HG03439 (cell line): ENCODE data around the gene ATXN3.
"Not testable (repeated sequence)": the region's sequence is repeated elsewhere in the genome, so short reads cannot be mapped to it uniquely, and the experiment has no call there.

Experiments
- ATAC-seq: cut with Tn5 transposase; IDR thresholded peaks from one replicate; pipeline ENCODE4 v1.9.1; 2021; ENCODE audit warnings: mild to moderate bottlenecking, moderate library complexity; ENCODE audit not compliant: unreplicated experiment

The ATXN3 gene

DNA sequence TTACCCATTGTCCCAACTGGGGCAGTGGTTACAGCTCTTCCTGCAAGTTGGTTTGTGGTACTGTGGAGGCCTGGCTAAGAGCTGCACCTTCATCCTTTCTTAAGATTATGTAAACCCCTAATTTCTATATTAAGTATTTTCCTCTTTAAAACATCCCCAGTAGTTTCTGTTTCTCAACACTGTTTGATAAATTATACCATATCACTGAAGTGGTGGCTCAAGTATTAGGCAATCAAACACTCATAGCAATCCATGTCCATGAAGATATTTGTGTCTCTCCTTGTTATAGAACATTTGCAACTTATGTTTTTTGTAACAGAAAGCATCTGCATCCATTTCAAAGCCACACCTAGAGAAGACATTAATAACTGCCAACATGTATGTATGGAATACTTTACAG, 31.8 kb downstream of the ATXN3 start:
- ATAC-seq, result no peak

DNA sequence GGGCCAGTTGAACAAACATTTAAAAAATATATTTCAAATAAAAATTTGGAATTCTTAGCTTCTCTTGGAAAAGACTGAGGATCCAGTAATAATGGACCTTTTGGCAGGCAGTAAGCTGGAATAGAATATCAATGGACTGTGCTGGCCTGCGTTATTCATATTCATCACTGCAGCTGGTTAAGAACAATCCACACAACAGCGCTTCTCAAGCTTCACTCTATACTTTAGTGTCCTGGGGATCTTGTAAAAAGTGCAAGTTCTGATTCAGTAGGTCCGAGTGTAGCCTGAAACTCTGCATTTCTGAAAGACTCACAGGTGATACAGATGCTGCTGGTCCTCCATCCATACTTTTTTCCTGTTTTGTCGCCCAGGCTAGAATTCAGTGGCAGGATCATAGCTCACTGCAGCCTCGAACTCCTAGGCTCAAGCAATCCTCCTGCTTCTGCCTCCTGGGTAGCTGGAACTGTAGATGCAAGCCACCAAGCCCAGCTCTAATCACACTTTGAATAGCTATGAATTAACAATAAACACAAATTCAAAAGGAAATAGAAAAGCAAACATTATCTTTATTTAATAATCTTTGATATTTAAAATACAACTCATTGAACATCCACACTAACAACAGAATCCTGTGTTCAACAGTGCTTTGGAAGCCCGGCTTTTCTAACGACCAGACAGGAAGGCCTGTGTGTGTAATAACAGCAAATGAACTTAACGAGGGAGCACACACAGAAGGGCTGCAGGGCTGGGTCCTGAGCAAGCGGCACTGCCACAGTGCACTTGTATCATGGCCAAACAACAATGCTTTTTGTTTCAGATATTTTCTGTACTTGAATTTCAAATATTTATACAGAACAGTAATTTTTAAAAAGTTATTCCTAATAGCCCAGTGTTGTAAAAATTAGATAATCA, 48.1 kb downstream of the ATXN3 start:
- ATAC-seq, result no peak

DNA sequence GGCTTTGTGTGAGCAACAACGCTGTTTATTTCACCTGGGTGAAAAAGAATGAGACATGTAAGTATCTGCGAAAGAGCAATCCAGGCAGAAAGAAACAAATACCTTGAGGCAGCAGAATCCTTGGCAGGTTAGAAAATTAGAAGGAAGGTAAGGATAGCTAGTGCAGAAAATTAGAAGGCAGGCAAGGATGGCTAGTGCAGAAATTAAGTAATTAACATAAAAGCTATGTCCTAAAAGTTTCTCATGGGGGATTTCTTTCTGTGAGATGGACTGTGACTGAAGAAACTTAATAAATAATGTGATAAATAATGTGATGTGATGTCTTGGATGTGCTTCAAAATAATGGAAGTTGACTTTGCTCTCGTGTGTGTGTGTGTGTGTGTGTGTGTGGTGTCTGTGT, 56.6 kb downstream of the ATXN3 start:
- no peak for ATAC-seq

DNA sequence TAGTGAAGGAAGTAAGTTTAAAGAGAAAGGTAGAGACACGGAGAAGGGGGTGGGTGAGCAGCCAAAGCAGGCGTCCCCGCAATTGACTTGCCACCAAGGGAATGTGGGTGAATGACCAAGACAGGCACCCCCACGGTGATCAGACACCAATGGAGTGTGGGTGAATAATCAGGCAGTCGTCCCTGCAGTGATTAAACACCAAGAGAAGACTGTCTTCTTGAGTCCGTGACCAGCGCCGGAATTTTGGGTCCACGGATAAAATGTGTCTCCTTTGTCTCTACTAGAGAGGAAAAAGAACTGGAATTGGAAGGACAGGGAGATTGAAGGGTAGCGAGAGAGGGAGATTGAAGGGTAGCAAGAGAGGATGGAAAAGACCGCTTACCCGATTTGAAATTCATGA, 57.2 kb downstream of the ATXN3 start:
- ATAC-seq, result not testable (repeated sequence)

DNA sequence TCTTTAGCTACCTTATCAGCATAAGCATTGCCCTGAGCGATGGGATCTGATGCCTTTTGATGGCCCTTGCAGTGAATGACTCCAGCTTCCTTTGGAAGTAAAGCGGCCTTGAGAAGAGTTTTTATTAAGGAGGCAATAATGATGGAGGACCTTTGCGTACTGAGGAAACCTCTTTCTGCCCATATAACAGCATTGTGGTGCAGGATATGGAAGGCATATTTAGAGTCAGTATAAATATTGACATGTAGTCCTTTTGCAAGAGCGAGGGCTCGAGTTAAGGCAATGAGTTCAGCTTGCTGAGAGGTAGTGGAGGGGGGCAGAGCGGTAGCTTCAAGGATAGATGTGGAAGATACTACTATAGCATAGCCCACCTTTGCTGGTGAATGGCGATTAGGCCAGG, 60.5 kb downstream of the ATXN3 start:
- not testable (repeated sequence) for ATAC-seq

DNA sequence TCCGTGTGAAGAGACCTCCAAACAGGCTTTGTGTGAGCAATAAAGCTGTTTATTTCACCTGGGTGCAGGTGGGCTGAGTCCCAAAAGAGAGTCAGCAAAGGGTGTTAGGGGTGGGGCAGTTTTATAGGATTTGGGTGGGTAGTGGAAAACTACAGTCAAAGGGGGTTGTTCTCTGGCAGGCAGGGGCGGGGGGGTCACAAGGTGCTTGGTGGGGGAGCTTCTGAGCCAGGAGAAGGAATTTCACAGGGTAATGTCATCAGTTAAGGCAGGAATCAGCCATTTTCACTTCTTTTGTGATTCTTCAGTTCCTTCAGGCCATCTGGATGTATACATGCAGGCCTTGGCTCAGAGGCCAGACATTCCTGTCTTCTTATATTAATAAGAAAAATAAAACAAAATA, 64.6 kb downstream of the ATXN3 start:
- ATAC-seq, result not testable (repeated sequence)

DNA sequence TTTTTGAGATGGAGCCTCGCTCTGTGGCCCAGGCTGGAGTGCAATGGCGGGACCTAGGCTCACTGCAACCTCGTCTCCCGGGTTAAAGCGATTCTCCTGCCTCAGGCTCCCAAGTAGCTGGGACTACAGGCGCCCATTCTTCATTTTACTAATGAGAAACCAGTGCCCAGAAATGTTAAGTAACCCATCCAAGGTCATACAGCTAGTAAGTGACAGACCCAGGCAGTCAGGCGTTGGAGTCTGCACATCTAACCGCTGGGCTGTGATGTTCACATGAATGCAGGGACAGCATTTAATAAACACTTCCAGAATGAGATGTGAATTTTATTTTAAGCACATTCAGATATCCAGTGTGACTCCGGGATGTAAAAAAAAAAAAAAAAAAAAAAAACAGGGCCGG, 65.2 kb downstream of the ATXN3 start:
- ATAC-seq, result no peak

DNA sequence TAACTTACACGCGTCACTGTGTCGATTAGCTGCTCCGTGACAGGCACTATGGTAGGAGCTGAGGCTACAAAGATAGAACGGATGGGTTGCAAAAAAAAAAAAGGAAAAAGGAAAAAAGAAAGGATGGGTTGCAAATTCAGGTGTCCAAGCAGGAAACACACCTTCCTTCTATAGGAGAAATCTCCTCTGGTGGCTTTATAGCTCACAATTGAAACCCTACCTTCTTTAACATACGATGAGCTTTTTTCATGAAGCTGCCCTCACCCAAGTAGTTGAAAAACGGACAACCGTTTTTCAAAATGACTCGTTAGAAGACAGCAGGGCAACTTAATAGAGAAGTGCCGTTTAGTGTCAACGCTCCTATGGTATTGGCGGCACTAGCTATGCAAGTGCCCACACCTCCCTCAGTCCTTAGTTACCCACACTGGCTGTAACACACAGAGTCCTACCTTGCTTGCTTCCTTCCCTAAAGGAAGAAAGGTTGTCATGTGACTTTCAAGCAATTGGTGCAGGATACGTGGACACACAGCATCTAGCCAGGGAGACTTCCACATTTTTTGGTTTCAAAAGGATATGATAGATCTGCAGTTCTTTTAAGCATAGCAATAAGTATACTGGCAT, 65.8 kb downstream of the ATXN3 start:
- no peak for ATAC-seq

DNA sequence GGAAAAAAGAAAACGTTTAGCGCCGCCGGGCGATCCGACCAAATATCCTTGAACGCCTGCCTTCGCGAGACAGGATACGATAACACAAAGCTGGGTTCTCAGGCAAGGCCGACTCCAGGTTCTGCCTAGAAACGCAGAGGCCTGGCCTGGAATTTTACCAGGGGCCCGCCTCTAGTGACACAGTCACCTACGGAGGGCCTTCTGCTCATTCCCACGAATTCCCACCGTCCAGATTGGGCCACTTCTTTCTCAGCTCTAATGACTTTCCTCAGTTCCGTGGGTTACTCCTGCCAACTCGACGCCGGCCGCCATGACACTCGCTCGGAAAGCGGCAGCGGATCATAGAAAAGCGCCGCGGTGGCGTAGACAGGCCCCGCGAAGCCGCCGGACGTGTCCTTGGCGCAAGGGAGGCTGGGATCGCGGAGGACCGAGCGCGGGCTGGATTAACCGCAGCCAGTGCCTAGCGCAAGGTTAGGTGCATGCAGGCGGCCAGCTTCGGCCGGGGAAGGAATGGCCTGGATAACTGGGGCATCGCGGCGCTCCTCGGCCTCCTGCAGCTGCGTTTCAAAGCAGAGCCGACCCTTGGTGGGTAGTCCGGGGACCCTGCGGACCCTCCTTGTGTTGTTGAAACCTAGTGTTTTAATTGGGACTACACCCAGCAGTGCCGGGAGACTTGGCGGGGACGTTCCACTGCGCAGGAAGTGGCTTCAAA, 66.5 kb downstream of the ATXN3 start, which contains the start of gene TRIP11:
Gene TRIP11 (minus strand): TSS at position 341 of the 712 bp plus-strand sequence. CDS start 374 bp downstream, outside the sequence.
- ATAC-seq, result peak; percentile 97

DNA sequence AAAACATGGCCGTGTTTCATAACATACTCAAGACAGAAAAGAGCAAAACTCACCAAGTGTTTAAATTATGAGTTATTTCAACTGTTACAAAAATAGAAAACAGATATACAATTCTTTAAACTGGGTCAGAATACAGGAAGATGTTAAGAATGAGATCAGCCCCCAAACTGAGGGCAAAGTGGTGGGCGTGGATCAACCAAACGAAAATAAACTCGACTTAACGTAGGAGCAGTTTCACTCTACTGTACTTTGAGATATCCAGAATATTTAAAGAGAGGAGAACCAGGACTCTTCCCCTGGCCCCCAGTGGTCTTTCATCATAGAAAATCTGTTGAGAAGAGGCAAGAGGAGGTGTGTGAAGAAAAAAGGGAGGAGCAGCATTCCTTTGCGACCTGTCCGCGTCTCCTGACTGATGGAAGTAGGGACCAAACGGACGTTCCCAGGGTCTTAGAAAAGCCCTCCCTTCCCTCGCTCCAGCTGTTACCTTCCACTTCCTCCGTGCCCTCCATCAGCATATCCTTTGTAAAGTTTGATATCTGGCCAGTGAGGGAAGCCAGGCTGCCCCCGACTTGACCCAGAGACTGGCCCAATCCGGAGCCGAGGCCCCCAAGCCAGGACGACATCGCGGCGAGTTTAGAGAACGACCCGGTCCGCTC, 67.2 kb downstream of the ATXN3 start:
- ATAC-seq, result peak; percentile 34

DNA sequence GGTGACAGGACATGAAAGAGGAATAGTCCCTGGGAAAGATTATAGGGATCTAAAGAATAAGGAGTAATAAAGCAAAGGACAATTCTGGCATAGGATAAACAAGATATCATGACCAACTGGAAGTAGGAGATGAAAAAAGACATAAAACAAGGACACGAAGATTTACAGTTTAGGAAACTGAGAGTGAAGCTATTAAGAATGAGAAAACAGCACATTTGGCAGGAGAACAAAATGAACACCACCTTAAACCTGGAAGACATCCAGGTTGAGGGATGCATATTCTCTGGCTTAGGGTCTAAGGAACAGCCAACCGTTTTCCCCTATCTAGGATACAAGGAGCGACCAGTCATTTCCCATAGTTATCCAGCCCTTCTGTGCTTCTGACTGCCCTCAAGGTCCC, 68.4 kb downstream of the ATXN3 start:
- ATAC-seq, result no peak

DNA sequence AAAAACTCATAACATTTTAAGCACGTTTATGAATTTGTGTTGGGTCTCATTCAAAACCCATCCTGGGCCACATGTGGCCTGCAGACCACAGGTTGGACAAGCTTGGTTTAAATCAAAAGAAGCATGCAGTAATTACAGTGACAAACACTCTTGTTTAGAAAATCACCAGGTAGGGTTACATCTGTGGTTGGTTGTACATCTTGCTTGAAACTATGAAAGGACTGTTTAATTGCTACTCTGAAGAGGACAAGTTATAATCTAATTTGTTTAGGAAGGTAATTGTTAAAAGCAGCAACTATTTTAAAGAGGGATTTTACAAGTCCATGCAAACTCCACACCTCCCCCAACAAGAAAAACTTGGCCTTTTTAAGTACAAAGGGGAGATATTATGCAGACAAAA, 70.5 kb downstream of the ATXN3 start:
- ATAC-seq, result no peak

DNA sequence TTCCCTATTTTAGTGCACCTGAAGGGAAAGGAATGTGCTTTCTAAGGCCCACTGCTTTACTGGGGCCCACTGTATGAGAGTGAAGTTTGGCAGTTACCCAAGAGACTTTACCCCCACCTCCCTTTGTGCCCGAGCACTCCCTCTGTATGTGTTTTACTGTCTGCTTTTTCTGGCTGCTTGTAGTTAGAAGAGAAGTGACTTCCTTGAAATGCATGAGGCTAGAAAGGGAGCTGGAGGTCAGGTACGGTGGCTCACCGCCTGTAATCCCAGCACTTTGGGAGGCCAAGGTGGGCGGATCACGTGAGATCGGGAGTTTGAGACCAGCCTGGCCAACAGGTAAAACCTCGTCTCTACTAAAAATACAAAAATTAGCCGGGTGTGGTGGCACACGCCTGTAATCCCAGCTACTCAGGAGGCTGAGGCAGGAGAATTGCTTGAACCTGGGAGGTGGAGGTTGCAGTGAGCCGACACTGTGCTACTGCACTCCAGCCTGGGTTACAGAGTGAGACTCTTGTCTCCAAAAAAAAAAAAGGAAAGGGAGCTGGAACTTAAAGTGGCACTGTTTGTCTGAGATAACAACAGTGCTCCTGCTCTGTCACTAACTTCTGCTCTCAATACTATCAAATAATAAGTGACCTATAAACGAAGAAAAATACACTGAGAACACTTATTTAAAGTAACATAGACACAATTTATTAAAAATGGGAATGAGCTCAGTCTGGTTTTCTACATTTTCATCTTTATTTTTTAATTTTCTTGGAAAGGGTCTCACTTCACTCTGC, 72.3 kb downstream of the ATXN3 start:
- ATAC-seq, result no peak

DNA sequence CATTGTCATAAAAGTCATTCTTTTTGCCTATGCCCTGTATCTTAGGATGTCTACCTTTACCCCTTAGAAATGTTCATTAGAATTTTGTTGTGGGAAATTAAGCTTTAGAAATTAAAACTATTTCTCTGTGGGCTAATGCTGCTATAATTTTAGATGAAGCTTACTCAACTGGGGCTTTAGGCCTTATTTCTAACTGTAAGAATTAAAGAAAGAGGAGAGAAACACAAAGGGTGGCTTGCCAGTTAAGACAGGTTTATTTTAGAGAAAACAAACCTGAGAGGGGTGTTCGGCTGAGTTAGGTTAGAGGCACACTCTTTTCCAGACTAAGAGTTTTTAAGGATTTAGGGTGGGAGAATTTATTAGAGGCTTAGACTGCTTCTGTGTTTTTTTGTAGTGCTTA, 72.9 kb downstream of the ATXN3 start:
- ATAC-seq, result no peak

DNA sequence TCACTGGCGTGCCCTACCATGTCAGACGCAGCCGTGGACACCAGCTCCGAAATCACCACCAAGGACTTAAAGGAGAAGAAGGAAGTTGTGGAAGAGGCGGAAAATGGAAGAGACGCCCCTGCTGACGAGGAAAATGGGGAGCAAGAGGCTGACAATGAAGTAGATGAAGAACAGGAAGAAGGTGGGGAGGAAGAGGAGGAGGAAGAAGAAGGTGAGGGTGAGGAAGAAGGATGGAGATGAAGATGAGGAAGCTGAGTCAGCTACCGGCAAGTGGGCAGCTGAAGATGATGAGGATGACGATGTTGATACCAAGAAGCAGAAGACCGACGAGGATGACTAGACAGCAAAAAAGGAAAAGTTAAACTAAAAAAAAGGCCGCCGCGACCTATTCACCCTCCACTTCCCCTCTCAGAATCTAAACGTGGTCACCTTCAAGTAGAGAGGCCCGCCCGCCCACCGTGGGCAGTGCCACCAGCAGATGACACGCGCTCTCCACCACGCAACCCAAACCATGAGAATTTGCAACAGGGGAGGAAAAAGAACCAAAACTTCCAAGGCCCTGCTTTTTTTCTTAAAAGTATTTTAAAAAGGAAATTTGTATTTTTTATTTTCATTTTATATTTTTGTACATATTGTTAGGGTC, 79.7 kb downstream of the ATXN3 start:
- ATAC-seq, result no peak

DNA sequence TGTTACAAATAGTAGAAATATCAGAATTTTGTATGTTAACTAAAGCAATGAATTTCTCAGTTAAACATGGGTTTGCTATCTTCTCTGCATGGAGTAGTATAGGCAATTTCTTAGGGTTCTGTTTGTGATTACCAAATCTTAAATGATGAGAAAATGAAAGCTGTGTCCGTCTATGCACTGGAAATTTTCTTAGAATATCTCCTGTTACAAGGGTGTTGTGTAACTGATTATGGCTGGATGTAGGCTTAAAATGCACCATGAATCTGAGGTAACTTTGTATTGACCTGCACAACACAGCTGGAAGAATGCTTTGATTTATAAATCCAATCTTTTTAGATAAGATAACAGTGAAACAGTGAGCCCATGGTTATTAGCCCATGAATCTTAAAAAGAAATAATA, 84.3 kb downstream of the ATXN3 start:
- ATAC-seq, result no peak

DNA sequence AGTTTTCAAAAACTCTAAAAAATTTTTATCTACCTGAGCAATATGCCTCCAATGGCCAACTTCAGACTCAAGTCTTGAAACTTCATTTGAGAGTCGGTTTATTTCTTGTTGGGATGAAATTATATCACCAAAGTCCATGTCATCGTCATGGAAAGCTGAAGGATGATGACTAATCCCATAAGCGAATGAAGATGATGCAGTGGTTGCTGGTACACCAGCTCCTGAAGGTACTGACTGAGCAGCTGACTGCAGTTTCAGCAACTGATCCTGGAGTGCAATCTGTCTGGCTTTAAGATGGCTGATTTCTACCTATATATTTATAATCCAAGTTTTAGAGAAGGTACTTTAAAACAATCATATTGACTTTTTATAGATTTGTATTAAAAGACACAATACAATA, 84.9 kb downstream of the ATXN3 start:
- no peak for ATAC-seq

DNA sequence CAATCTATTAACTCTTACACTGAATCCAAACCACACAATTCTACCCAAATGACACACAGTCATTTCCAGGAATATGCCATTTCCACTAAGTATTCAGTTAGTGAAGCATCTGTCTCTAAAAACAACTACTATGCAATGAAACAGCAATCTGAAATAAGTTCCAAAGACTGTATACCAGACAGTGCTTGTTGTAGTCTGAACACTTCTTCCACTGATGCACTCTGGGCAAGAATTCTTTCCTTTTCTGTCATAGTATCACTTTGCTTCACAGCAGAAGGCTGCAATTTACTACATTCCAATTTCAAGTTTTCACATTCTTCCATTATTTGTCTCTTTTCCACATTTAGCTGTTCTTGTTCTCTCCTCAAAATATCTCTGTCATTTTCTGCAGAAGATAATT, 92.3 kb downstream of the ATXN3 start:
- no peak for ATAC-seq

DNA sequence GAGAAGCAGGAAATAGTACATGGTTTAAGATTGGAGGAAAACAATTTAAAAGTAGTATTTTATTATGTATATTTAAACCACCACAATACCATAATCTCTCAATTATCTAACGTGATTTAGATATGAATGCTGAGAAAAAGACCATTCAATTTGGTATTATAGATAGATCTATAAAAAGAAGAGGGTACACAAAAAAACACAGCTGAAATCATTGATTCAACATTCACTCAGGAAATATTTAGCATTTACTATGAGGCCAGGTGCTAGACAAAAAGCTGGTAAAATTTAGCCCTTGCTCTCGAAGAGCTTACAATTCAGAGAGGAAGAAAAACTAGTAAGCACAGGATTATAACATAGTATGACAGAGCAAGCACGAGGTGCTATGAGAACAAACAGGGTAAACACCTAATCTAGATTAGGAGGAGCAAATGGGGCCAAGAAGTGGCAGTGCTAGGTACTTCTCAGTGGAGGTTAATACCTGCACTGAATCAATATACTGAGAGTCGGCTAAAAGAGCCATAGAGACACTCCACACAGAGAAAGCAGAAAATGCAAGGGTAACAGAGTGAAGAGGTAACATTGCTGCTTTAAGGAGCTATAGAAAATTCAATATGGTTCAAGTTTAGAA, 94.1 kb downstream of the ATXN3 start:
- ATAC-seq, result no peak
